Neuron (in vitro differentiated cells): ENCODE data around the gene HSPA6.
"Not testable (repeated sequence)": the region's sequence is repeated elsewhere in the genome, so short reads cannot be mapped to it uniquely, and the experiment has no call there.

Experiments
- H2AFZ ChIP-seq: one replicate; pipeline ENCODE4 v1.6.1; 2013; ENCODE audit warnings: low read depth, mild to moderate bottlenecking, inconsistent platforms, low read length, moderate library complexity
- H3K27me3 ChIP-seq: one replicate; pipeline ENCODE4 v1.6.1; 2013; ENCODE audit warnings: low read length; ENCODE audit not compliant: insufficient read depth
- H3K36me3 ChIP-seq: one replicate; pipeline ENCODE4 v1.6.1; 2013; ENCODE audit warnings: low read length; ENCODE audit not compliant: insufficient read depth
- H3K4me1 ChIP-seq: one replicate; pipeline ENCODE4 v1.6.1; 2013; ENCODE audit warnings: low read length; ENCODE audit not compliant: insufficient read depth
- H3K4me3 ChIP-seq: 2 replicates; pipeline ENCODE4 v1.5.1; 2013; ENCODE audit warnings: mild to moderate bottlenecking, low read length, moderate library complexity
- H3K9me3 ChIP-seq: one replicate; pipeline ENCODE4 v1.6.1; 2013; ENCODE audit warnings: low read length

HSPA6 gene

GRCh38 chr1:161549652-161550051 is 25.3 kb downstream of the HSPA6 start, which contains the start of gene FCGR3A:
Gene FCGR3A (minus strand): TSS chr1:161549818. CDS start chr1:161549736, 82 bp downstream.
- no peaks in the 10 kb centered on the region for H3K9me3 ChIP-seq
- no peaks in the 10 kb centered on the region for H3K36me3 ChIP-seq
- H2AFZ ChIP-seq, result no peak within 1 kb of the TSS
- no peak within 1 kb of the TSS for H3K4me3 ChIP-seq
- no peaks in the 10 kb centered on the region for H3K4me1 ChIP-seq
- no peaks in the 10 kb centered on the region for H3K27me3 ChIP-seq

- not testable (repeated sequence) for H3K4me3 ChIP-seq, H3K36me3 ChIP-seq, H3K27me3 ChIP-seq, H2AFZ ChIP-seq, H3K4me1 ChIP-seq, H3K9me3 ChIP-seq
Observed at GRCh38 chr1:161550942-161551341, 26.6 kb downstream of the HSPA6 start.

DNA sequence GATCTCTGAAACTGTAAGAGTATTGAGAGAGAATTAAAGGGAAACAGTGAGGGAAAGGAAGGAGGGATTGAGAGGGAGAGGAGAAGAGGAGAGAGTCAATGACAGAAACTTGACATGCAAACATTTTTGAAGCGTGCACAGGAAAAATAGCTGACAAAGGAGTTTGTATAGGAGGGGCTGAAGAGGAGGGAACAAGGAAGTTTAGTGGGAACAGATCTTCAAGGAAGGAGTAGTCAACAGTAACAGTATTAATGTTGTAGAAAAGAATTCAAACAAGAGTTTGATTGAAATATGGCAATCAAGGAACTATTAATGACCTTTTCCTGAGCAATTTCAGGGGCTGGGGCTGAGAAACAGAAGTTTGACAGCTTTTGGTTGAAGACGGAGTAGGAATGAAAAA is 29.3 kb downstream of the HSPA6 start:
- not testable (repeated sequence) for H2AFZ ChIP-seq, H3K9me3 ChIP-seq, H3K4me3 ChIP-seq, H3K27me3 ChIP-seq, H3K36me3 ChIP-seq, H3K4me1 ChIP-seq

GRCh38 chr1:161554340-161554739 is 30.0 kb downstream of the HSPA6 start:
- not testable (repeated sequence) for H3K4me3 ChIP-seq, H2AFZ ChIP-seq, H3K9me3 ChIP-seq, H3K36me3 ChIP-seq, H3K4me1 ChIP-seq, H3K27me3 ChIP-seq

- H3K4me1 ChIP-seq, H2AFZ ChIP-seq, H3K27me3 ChIP-seq, H3K9me3 ChIP-seq, H3K4me3 ChIP-seq, H3K36me3 ChIP-seq: not testable (repeated sequence)
Observed at GRCh38 chr1:161554815-161555417, 30.6 kb downstream of the HSPA6 start.

- not testable (repeated sequence) for H3K9me3 ChIP-seq, H3K4me3 ChIP-seq, H3K4me1 ChIP-seq, H2AFZ ChIP-seq, H3K27me3 ChIP-seq, H3K36me3 ChIP-seq
Observed at GRCh38 chr1:161556143-161556542, 31.8 kb downstream of the HSPA6 start.

DNA sequence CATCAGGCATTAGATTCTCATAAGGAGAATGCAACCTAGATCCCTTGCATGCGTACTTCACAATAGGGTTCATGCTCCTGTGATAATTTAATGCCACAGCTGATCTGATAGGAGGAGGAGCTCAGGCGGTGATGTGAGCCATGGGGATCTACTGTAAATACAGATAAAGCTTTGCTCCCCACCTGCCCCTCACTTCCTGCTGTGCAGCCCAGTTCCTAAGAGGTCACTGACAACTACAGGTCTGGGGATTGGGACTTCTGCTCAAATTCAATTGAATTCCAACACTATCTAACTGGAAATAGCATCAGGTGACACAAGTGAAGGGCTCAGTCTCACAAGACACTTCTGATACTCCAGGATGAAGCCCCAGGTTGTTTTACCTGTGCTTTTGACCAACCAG is 32.6 kb downstream of the HSPA6 start:
- not testable (repeated sequence) for H2AFZ ChIP-seq, H3K36me3 ChIP-seq, H3K4me1 ChIP-seq, H3K4me3 ChIP-seq, H3K9me3 ChIP-seq, H3K27me3 ChIP-seq

- H3K27me3 ChIP-seq, H3K36me3 ChIP-seq: not testable (repeated sequence)
Observed at GRCh38 chr1:161557506-161558450, 33.4 kb downstream of the HSPA6 start.

DNA sequence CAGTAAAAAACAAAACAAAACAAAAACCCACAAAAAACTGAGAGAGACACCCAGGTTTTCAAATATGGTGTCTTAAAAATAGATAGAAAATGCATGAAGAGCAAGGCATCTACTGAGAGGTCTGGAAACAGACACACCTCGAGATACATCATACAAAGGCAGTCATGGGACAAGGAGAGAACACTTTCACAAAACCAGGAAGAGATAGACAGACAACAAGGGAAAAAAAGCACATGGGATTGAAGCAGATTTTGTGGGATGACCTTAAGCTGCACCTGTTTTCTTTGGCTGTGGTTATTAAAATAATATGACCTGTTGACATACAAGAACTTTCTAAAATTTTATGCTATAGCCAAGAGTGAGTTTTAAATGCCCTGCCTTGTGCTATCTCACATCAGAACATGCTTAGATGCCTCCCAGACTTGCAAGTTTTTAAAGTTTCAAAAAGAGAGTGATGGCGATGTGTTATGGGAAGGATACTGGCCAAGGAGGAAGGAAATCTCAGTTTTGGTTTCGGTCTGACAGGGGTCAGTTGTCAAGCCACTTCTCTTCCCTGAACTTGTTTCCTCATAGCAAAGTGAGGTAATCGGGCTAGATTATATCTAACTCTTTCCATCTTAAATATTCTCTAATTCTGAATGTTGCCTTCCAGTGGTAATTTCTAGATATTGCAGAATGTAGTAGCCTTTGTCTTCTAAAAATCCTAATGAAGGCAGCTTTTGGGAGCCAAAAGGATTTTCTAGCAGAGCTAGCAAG is 36.8 kb downstream of the HSPA6 start:
- H3K36me3 ChIP-seq, H3K4me1 ChIP-seq, H3K9me3 ChIP-seq, H2AFZ ChIP-seq, H3K27me3 ChIP-seq, H3K4me3 ChIP-seq: not testable (repeated sequence)

More at GRCh38 chr1:161557506-161558450, 33.4 kb downstream of the HSPA6 start:
- H3K4me1 ChIP-seq, H3K9me3 ChIP-seq, H2AFZ ChIP-seq, H3K4me3 ChIP-seq: not testable (repeated sequence)

DNA sequence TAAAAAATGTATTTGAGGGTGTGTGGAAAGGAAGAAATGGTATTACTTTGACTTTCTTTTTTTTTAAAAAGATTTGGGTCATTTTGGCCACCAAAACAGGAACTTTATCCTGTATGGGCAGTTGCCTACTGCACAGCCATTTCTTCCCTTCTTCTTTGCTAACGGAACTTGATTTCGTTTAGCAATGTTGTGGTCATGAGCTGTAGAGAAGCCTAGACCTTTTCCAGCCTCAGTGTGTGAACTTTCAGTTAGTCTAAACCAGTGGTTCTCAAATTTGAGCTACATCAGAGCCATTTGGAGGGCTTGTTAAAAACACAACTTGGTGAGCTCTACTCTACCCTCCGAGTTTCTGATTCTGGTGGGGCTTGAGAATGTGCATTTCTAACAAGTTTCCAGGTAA is 38.1 kb downstream of the HSPA6 start:
- H2AFZ ChIP-seq, H3K36me3 ChIP-seq, H3K27me3 ChIP-seq, H3K4me1 ChIP-seq, H3K4me3 ChIP-seq, H3K9me3 ChIP-seq: not testable (repeated sequence)

DNA sequence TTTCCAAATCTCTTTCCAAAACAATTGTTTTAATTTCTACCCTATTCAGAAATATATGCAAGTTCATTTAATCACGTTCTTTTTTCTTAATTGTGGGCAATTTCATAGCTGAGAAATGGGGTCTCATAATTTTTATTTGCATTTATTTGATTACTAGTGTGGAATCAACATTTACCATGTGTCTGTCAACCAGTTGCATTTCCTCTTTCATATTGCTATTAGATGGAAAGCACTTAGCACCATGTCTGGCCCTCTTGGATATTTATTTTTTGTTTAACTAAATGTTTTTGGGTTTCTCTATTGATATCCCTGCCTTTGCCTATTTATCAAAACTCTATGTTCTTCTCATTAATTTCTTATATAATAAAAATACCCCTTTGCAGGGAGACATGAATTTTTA is 39.2 kb downstream of the HSPA6 start:
- H2AFZ ChIP-seq, H3K9me3 ChIP-seq, H3K36me3 ChIP-seq, H3K27me3 ChIP-seq, H3K4me3 ChIP-seq, H3K4me1 ChIP-seq: not testable (repeated sequence)

DNA sequence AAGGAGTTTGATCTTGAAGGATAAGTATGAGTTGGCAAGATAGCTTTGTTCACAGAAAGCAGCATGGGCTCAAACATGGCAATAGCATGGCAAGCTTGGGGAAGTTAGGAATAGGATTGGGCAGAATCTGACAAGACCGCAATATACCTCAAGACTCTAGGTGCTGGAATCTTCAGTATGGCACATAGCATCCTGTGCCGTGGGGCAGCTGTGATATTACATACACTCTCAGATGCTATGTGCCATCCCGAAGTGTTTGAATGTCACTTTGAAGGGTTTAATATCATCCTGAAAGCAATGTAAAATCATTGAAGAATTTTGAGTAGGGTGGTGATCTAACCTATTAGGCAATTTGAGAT is 42.2 kb downstream of the HSPA6 start:
- not testable (repeated sequence) for H3K4me3 ChIP-seq, H3K27me3 ChIP-seq, H3K9me3 ChIP-seq, H2AFZ ChIP-seq, H3K36me3 ChIP-seq, H3K4me1 ChIP-seq

- not testable (repeated sequence) for H3K9me3 ChIP-seq, H3K27me3 ChIP-seq, H2AFZ ChIP-seq, H3K4me1 ChIP-seq, H3K36me3 ChIP-seq, H3K4me3 ChIP-seq
Observed at GRCh38 chr1:161571703-161572102, 47.4 kb downstream of the HSPA6 start.
